ENCODE measurements around the gene REC8.

GRCh38 chr14:24165785-24166184 is 6.1 kb upstream of the REC8 start:
- no peak for TF ChIP-seq CTCF (IDR thresholded peaks at IDR 0.05)
- no peak for TF ChIP-seq POLR2AphosphoS5 (IDR thresholded peaks at IDR 0.05)
- no peak for TF ChIP-seq POLR2A (IDR thresholded peaks at IDR 0.05)

Data from prostate gland (tissue), 2 donors.